GM19455 (cell line): Measurements from ENCODE around the gene GLRX3.
"Not testable (repeated sequence)": the region's sequence is repeated elsewhere in the genome, so short reads cannot be mapped to it uniquely, and the experiment has no call there.

Experiments used
- ATAC-seq: cut with Tn5 transposase; IDR thresholded peaks from one replicate; pipeline ENCODE4 v1.9.1; 2021; ENCODE audit not compliant: unreplicated experiment

GLRX3 gene

DNA sequence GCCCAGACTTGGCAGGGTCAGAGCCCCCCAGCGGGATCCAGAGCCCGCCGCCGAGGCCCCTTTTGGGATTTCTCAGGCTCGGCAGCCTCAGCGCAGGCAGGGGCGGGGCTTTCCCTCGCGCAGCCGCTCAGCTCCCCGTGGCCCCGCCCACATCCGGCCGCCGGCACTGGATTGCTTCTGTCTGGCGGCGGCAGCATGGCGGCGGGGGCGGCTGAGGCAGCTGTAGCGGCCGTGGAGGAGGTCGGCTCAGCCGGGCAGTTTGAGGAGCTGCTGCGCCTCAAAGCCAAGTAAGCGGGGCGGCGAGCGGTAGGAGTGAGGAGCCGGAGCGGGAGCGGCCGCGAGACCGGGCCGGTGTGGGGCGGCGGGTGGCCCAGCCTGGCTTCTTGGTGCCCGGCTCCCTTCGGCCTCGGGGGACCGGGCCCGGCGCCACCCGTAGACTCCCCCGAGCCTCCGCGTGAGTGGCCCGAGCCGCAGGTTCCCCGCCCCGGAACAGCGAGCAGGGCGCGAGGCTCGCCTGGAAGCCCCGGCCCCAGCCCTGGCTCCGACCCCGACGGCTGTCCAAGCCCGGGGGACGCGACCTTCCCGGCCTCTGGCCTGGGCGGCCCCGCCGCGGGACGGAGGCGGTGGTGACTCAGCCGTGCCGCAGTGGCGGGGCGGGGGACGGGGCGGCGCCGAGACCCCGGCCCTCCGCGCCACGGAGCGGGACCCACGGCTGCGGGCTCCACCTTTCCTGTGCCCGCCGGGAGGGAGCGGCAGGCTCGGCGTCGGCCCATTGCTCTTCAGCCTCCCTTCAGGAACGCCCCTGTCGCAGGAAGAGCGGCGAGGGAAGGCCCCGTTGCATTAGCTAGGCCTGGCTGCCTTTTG, at the start of gene GLRX3:
TSS of gene GLRX3 (plus strand) at position 166 of the 864 bp plus-strand sequence. CDS start at position 196, 30 bp downstream.
- ATAC-seq, result peak; percentile 82

DNA sequence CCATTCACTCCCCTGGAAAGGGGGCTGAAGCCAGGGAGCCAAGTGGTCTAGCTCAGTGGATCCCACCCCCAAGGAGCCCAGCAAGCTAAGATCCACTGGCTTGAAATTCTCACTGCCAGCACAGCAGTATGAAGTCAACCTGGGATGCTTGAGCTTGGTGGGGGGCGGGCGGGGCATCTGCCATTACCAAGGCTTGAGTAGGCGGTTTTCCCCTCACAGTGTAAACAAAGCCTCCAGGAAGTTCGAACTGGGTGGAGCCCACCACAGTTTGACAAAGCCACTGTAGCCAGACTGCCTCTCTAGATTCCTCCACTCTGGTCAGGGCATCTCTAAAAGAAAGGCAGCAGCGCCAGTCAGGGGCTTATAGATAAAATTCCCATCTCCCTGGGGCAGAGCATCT, 45.6 kb upstream of the GLRX3 start:
- not testable (repeated sequence) for ATAC-seq

DNA sequence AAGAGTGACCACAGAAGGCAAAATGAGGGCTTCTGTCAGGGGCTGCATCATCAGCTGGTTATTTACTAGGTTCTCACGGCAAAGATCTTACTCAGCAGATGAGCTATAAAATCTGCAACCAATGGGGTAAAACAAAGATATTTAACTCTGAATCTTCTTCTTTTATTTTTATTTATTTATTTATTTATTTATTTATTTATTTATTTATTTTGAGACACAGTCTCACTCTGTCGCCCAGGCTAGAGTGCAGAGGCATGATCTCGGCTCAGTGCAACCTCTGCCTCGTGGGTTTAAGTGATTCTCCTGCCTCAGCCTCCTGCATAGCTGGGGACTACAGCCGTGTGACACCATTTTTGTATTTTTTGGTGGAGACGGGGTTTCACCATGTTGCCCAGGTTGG, 36.8 kb upstream of the GLRX3 start:
- no peak for ATAC-seq

DNA sequence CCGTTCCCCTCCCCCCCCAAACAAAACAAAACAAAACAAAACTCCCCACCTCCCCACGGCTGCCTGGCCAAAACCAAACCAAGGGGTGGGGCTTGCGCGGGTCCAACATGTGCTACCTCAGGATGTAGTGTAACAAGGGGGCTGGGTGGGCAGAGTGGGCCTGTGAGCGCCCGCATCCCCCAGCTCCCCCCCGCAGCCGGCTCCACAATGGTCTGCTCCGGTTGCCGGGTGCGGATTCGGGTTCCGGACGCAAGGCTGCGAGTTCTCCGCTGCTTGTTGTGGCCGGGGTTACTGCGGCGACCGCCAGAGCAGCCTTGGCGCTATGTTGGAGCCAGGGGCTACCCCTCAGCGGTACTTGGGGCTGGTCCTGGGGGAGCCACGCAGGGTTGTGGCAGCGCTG, 30.5 kb upstream of the GLRX3 start:
- no peak for ATAC-seq

DNA sequence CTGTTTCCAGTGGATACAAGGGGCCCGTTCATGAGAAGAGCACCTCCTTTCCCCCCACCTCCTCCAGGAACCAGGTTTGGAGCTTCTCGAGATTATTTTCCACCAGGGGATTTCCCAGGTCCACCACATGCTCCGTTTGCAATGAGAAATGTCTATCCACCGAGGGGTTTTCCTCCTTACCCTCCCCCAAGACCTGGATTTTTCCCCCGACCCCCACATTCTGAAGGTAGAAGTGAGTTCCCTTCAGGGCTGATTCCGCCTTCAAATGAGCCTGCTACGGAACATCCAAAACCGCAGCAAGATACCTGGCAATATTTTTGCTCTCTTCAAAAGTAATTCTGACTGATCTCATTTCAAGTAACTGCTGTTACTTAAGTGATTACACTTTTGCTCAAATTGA, 28.0 kb upstream of the GLRX3 start:
- ATAC-seq, result not testable (repeated sequence)

DNA sequence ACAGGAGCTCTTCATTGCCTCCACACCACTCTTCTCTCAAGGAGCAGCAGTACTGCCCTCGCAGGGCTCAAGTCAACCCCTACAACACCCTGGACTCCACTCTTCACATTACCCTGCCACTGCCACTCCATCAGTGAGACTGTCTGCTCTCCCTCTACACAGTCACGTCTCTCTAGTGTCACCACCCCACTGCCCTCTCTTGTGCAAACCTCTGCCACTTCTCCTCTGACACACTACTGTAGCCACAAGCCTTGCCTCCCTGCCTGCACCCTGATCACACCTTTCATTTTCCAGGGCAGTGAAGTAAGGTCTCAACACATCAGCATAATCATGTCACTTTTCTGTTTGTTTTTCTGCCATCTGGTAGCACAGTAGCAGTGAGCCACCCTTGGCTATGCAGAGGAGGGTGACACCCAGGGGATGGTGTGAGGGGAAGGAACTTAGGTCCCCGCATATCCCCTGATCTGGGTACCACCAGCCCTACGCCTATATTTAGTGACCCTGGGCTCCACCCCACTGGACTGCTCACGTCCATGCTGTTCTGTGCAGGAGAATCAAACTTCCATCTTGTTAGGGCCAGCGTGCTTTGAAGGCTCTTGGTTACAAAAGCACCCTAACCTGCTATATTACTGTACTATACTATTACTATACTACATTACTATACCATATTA, 27.1 kb upstream of the GLRX3 start:
- ATAC-seq, result no peak

DNA sequence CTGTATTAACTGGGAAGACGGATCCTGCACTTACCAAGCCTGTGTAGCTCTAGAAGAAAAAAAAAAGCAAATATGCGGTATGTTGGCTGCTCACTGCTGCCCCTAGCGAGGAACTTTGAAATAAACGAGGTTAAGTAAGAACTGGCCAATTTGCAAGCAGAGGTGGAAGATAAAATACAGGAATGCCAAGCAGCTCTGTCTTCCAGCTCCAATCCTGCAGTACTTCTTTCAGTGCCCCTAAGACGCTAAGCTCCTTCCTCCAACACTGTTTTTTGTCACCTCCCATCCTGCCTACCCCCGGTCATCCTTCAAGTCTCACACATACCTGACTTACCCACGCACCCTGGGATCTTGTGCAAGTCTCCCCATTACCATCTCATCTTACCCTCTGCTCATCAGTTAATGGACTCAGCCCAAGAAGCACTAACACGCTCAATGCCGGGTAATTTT, 26.4 kb upstream of the GLRX3 start:
- ATAC-seq, result no peak

DNA sequence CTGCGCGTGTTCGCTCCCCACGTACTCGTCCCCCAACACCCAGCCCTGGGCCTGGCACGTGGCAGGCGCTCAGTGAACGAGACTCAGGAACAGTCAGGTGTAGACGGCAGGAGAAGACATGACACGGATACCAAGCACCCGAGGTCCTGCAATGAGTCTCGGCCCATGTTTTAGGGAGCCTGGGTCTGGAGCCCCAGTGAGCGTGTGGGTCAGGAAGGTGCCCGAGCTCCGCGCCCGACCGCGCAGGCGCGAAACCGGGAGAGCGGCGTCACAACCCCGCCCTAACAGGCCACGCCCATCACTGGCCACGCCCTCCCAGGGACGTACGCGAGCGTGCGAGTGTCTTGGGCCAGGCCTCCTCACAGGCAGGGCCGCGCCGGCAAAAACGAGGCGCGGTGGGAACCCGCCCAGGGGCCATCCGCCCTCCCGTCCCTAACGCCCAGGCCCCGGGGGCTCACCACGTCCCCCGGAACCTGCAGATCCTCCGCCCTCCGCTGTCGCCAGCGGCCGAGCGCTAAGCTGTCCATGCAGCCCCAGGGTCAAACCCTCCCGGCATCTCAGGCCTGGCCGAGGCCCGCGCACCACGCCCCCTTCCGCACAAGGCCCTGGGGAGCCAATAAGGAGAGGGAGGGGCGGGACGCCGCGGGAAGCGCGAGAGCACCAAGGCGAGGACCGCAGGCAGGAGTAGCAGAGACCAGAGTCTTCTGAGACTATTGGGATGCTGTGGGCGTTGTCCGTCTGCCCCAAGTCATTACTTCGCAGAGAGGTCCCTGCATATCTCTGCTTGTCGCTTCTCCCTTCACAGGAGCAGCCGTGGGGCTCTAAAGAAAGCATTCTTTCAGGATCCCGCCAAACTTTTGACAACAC, 25.7 kb upstream of the GLRX3 start, which contains the start of gene C10orf143:
TSS of gene C10orf143 (minus strand) at position 585 of the 867 bp plus-strand sequence. CDS start at position 527, 58 bp downstream.
- peak; percentile 82 for ATAC-seq

DNA sequence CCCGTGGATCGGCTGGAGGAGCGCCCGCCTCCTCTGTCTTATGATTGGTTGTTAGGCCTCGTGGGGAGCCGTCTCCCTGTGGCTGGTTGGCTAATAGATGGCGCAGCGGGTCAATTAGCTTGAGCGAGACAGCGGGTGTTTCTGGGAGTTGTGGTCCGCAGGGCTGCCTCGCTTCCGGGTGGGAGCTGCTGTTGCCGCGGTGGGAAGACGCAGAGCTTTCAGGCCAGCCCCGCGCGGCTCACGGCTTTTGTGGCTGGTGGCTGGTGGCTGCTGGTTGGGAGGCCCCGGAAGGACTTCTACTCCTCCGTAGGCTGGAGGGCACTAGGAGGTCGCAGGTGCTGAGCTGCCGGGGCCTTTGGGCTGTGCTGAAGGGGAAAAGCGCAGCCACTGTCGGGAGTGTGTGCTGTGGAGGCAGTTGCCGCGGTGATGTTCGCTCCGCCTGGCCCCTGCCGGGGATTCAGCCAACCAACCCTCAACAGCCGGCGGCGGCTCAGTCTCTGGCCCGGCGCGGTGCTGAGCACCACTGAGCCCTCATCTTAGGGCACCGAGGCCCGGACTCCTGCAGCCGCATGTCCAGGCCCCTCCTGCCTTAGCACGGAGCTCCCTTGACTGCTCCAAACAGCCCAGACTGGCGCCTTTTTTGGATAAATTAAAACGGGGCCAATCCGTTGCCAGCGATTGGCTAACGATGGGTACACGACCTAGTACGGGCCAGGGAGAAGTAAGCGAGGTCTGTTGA, 24.9 kb upstream of the GLRX3 start:
- peak; percentile 88 for ATAC-seq

DNA sequence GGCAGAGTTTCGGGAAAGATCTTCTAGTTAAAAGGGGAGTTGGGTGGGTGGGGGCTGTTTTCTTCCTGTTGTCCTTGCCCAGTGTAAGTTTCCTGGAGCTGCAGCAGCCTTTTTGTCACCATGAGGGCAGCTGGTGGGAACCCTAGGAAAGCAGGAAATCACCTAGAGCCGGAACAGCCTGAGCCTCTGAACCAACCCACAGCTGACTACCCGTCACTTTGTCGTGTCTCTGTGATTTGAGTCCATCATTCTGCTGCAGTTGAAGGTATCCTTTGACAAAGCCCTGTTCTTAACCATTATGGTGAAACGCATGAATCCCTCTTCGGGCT, 24.4 kb upstream of the GLRX3 start:
- ATAC-seq, result no peak

DNA sequence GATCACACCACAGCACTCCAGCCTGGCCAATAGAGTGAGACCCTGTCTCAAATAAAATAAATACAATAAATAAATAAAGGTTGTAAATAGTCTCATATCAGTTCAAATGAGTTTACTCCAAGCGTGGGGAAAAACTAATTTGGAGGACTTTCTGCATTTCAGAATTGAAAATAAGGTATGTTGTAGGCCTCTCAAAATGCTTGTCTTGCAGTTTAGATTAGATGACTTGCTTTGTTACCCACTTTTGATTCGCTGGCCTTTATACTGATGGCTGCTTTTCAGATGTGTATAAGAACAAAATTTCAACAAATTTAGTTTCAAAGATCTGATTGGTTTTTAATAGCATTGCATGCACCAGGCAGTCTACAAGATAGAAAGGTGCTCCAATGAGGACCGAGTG, 23.4 kb upstream of the GLRX3 start:
- ATAC-seq, result no peak

DNA sequence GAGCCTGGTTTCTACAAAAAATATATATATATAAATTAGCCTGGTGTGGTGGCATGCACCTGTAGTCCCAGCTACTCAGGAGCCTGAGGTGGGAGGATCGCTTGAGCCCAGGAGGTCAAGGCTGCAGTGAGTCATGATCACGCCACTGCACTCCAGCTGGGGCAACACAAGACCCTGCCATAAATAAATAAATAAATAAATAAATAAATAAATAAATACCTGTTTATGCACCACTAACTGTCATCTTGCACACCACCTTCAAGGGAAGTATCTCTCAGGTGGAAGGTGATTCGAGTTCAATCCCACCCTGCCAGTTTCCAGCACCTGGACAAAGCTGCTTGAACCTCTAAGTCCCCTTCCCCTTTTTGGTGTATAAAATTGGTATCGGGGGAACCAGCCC, 19.2 kb upstream of the GLRX3 start:
- ATAC-seq, result not testable (repeated sequence)

DNA sequence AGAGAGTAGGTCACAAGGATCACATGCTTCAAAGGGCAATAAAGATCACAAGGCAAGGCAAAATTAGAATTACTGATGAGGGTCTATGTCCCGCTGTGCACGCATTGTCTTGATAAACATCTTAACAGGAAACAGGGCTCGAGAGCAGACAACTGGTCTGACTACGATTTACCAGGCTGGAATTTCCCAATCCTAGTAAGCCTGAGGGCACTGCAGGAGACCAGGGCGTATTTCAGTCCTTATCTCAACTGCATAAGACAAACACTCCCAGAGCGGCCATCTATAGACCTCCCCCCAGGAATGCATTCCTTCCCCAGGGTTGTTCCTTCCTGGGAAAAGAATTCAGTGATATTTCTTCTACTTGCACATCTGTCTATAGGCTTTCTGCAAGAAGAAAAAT, 18.7 kb upstream of the GLRX3 start:
- not testable (repeated sequence) for ATAC-seq

DNA sequence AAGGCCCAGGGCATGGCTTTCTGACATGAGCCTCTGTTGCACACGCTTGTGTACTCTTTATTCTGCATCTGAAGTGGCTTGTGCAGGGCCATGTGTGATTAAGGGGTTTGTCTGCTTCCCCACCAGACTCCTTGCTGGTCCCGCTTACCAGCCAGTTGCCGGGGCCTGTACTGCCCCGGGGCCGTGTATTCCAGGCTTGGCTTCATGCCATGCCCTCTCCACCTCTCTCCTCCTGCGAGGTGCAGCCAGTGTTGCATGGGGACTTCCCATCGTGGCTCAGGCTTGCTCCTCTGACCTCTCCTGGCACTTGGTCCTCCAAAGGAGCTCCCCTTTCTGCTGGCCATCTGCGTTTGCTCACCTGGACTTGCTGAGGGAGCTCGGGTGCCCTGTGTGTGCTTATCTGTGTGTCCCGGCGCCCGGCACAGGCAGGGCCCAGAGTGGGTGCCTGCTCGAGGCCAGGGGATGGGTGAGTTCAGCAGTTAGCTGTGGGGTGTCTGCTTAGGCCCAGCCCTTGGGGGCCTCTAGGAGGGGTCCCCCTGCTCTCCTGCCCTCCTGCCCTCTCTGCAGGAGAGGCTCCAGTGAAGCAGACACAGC, 14.6 kb upstream of the GLRX3 start:
- ATAC-seq, result no peak

DNA sequence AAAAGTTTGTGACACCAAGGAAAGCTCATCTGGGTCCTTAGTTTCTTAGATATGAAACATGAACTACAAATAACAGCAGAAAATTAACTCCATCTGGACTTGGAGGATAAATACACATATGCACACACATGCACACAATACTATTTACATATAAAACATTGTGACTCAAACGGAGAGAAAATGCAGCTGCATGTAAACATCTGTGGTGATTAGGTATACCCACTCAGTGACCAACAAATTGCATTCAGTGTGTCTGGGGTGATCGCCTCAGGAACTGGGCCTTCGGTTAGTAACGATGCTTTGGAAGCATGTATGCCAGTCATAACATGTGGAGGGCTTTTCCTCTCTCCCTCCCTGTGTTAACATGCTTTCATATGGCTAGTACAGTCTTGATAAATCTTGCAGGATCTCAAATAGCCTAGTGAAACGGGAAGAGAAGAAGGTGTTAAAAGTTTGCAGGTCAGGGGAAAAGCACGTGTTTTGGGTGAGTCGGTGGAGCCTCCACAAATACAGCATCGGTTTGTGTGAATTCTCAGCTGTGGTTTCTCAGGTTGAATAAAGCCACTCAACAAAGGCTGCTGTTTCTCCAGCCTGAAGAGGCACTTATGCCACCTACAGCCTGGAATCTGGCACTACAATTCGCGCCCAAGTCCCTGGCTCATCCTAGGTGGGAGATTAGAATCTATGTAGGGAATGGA, 8.7 kb upstream of the GLRX3 start:
- peak; percentile 98 for ATAC-seq

DNA sequence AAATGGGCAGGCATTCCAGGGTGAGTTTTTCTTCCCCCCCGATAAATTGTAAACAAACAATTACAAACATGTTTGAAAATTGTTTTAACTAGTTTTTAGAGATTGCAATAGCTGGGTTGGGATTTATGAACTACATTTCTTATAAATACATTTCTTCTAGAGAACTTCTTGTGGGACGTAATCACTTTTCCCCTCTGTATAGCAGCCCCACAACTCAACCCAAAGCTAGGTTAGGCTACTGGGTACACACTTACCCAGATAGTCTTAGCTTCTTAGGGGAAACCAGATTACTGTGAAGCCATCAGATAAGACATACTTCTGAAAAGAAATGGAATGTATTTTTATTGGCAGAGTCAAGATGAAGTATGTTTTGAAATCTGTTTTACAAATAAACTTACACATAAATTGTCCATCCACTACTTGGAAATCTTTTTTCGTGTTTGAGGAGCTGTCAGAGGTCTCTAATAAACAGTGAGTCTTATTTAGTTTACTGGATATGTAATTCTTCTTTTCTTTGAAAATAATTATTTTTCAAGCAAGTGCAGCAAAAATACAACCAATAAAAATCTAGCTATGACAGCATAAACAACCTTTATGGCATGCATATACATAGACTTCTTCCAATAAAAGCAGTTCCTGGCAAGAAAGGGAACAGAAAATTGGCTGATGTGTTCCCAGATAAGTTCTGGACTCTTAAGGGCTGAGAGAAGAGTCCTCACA, 8.0 kb upstream of the GLRX3 start:
- no peak for ATAC-seq

DNA sequence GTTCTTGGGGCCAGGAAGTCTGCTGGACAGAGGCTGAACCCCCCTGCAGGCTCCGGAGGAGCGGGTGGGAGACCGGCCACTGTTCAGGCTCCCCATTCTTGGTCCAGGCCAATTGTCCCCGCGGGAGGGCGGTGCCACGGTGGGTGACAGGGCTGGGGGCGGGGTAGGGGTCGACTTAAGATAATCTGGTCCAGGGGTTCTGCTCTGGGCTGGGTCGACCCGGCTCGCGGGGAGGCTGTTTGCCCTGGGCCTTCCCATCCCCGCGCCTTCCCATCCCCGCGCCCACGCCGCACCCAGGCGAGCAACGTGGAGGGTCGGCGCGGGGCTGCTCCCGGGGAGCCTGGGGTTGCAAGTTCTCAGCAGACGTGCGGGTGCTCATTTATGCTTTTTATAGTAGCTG, 7.3 kb upstream of the GLRX3 start:
- no peak for ATAC-seq

DNA sequence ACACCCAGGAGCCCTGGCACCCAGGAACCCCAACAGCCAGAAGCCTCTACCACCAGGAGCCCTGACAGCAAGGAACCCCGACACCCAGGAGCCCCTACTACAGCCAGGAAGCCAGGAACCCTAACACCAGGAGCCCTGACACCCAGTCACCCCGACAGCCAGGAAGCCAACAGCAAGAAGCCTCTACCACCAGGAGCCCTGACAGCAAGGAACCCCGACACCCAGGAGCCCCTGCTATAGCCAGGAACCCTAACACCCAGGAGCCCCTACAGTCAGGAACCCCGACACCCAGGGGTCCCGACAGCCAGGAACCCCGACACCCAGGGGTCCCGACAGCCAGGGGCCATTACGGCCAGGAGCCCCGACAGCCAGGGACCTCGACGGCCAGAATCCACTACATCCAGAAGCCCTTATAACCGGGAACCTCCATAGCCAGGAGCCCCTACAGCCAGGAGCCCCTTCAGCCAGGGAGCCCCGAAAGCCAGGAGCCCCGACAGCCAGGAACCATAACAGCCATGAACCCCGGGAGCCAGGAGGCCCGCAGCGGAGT, 440 bp upstream of the GLRX3 start:
- ATAC-seq, result peak; percentile 21

DNA sequence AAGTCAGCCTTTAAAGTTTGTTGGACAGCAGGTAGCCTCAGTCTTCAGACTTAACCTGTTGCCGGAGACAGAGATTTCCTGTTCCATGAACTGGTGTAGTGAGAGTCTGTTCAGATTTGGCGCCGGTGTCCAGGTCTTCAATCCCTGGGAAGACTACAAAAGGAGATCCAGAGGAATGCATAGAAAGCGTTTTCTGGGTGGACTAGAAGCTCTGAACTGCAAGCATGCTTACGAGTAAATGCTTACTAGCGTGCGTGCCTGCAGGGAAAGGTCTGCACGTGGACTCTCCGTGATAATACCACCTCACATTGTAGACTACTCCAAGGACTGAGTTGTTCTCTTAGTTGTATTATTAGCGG, 878 bp downstream of the GLRX3 start:
- ATAC-seq, result no peak
